Activated naive CD8-positive, alpha-beta T cell treated with anti-CD3 and anti-CD28 coated beads, Interleukin-2, amount 10 ng/mL, durations not matched to agents 7 days and 5 days (primary cell): ENCODE results near the gene HTRA2. TPM values are rescaled to one million over a fixed set of nuclear protein-coding genes. Genes with fewer than 3 reads are reported as not detected.
A peak's percentile ranks its signal among the peaks of the same experiment; 100 is the strongest.
"Not testable (repeated sequence)": the region's sequence is repeated elsewhere in the genome, so short reads cannot be mapped to it uniquely, and the experiment has no call there.

Experiments
- ATAC-seq: fragments of 150-1000 bp; cut with Tn5 transposase; one replicate; pipeline ENCODE4 v1.10.0; 2021; ENCODE audit warnings: low read depth, moderate library complexity
- POLR2A ChIA-PET: fragments of 350-600 bp; sonication (Branson Sonifier 250); formaldehyde crosslinking; loops from one replicate; lab custom pipeline; 2021; ENCODE audit warnings: antibody characterized with exemption; lab: Charles Lee
- DNase-seq: peaks from one replicate; pipeline ENCODE4 v3.0.0; 2021
- H3K27ac Mint-ChIP-seq: one replicate; pipeline ENCODE4 v1.8.0; 2022; ENCODE audit warnings: mild to moderate bottlenecking, mixed read lengths
- H3K27me3 Mint-ChIP-seq: one replicate; pipeline ENCODE4 v1.8.0; 2022; ENCODE audit warnings: mild to moderate bottlenecking, moderate library complexity, mixed read lengths
- H3K36me3 Mint-ChIP-seq: one replicate; pipeline ENCODE4 v1.8.0; 2021; ENCODE audit warnings: mild to moderate bottlenecking, mixed read lengths
- H3K4me1 Mint-ChIP-seq: one replicate; pipeline ENCODE4 v1.8.0; 2021; ENCODE audit warnings: mixed read lengths
- H3K4me3 Mint-ChIP-seq: one replicate; pipeline ENCODE4 v1.8.0; 2022; ENCODE audit warnings: mild to moderate bottlenecking, moderate library complexity, mixed read lengths
- H3K9me3 Mint-ChIP-seq: one replicate; pipeline ENCODE4 v1.8.0; 2021; ENCODE audit warnings: mixed read lengths
- total RNA-seq, 2 experiments: library from RNA; stranded (reverse); gene quantifications; one replicate each; pipeline ENCODE4 v1.2.3, GENCODE V29; 2021

Gene HTRA2
- 10 to 100 TPM; 46.6 to 47.4 TPM for total RNA-seq

- POLR2A ChIA-PET = interaction anchor here (1.0 to 5.2 kb wide), 14 partner anchors 9 to 73 kb away, joined by 3 to 54 read pairs (median 8); partner anchors contain the start of genes CCDC142, INO80B, LBX2 and MRPL53
- ATAC-seq = peak; percentile 91
- DNase-seq = peak; percentile 93
- H3K36me3 Mint-ChIP-seq = peaks cover 40% of the 10 kb centered on the region
- peaks cover 2% of the 10 kb centered on the region for H3K9me3 Mint-ChIP-seq
- peak within 1 kb of the TSS; percentile 96 for H3K27ac Mint-ChIP-seq
- peak within 1 kb of the TSS; percentile 97 for H3K4me3 Mint-ChIP-seq
- peaks cover 38% of the 10 kb centered on the region for H3K4me1 Mint-ChIP-seq
- no peaks in the 10 kb centered on the region for H3K27me3 Mint-ChIP-seq
Measured at GRCh38 chr2:74529357-74530238, at the start of gene HTRA2, which contains the start of gene AUP1. TSS of gene HTRA2 (plus strand) at chr2:74529933. CDS start at chr2:74530007, 74 bp downstream. TSS of gene AUP1 (minus strand) at chr2:74529706. CDS start at chr2:74529629, 77 bp downstream.

- POLR2A ChIA-PET = interaction anchor here (1.2 to 4.2 kb wide), 15 partner anchors 9 to 105 kb away, joined by 3 to 61 read pairs (median 13); partner anchors contain the start of genes AUP1, C2orf81, DOK1 and HTRA2
- Mint-ChIP-seq H3K4me1 (peaks cover 32% of the 10 kb centered on the region), H3K36me3 (peaks cover 17% of the 10 kb centered on the region), H3K27me3 (no peaks in the 10 kb centered on the region), H3K9me3 (no peaks in the 10 kb centered on the region), H3K27ac (no peak overlapping the region), H3K4me3 (peak overlapping the region; percentile 99)
- ATAC-seq (no peak), DNase-seq (no peak)
Measured at GRCh38 chr2:74481431-74481830, 48.3 kb upstream of the HTRA2 start.

GRCh38 chr2:74481961-74482800, 47.6 kb upstream of the HTRA2 start:
- no peaks in the 10 kb centered on the region for H3K9me3 Mint-ChIP-seq
- H3K27me3 Mint-ChIP-seq = no peaks in the 10 kb centered on the region
- ATAC-seq (peak; percentile 46), DNase-seq (peak; percentile 79)
- peaks cover 17% of the 10 kb centered on the region for H3K36me3 Mint-ChIP-seq
- H3K4me3 Mint-ChIP-seq = peak overlapping the region; percentile 99
- POLR2A ChIA-PET = interaction anchor here (0.9 to 4.2 kb wide), 19 partner anchors 10 to 105 kb away, joined by 3 to 61 read pairs (median 10); partner anchors contain the start of genes AUP1, C2orf81, DOK1 and HTRA2
- peaks cover 34% of the 10 kb centered on the region for H3K4me1 Mint-ChIP-seq
- H3K27ac Mint-ChIP-seq = peak overlapping the region; percentile 99

- Mint-ChIP-seq H3K27ac (peak within 1 kb of the TSS; percentile 99), H3K27me3 (no peaks in the 10 kb centered on the region), H3K4me1 (peaks cover 30% of the 10 kb centered on the region), H3K4me3 (peak within 1 kb of the TSS; percentile 99), H3K36me3 (peaks cover 12% of the 10 kb centered on the region), H3K9me3 (no peaks in the 10 kb centered on the region)
- DNase-seq (peak; percentile 91), ATAC-seq (peak; percentile 93)
- POLR2A ChIA-PET = interaction anchor here (0.9 to 4.2 kb wide), 16 partner anchors 9 to 104 kb away, joined by 3 to 61 read pairs (median 12); partner anchors contain the start of genes AUP1, C2orf81, HTRA2 and INO80B
Measured at GRCh38 chr2:74482801-74483674, 46.7 kb upstream of the HTRA2 start, which contains the start of the genes CCDC142 and TTC31. TSS of gene CCDC142 (minus strand) at chr2:74482998. CDS start at chr2:74482837, 161 bp downstream. TSS of gene TTC31 (plus strand) at chr2:74483081. CDS start at chr2:74483096, 15 bp downstream.

- ATAC-seq, H3K27me3 Mint-ChIP-seq, H3K9me3 Mint-ChIP-seq, DNase-seq: not testable (repeated sequence)
- peak overlapping the region; percentile 99 for H3K4me3 Mint-ChIP-seq
- peaks cover 12% of the 10 kb centered on the region for H3K36me3 Mint-ChIP-seq
- peak overlapping the region; percentile 99 for H3K27ac Mint-ChIP-seq
- POLR2A ChIA-PET = interaction anchor here (1.0 to 4.2 kb wide), 8 partner anchors 11 to 103 kb away, joined by 3 to 61 read pairs (median 23); partner anchors contain the start of genes AUP1, HTRA2, INO80B and LBX2
- H3K4me1 Mint-ChIP-seq = peaks cover 30% of the 10 kb centered on the region
Measured at GRCh38 chr2:74483675-74484164, 46.0 kb upstream of the HTRA2 start.

GRCh38 chr2:74486141-74486540, 43.6 kb upstream of the HTRA2 start:
- DNase-seq (no peak), ATAC-seq (no peak)
- H3K27me3 Mint-ChIP-seq = no peaks in the 10 kb centered on the region
- H3K4me1 Mint-ChIP-seq = peaks cover 16% of the 10 kb centered on the region
- no peak overlapping the region for H3K27ac Mint-ChIP-seq
- no peak overlapping the region for H3K4me3 Mint-ChIP-seq
- no peaks in the 10 kb centered on the region for H3K9me3 Mint-ChIP-seq
- peaks cover 10% of the 10 kb centered on the region for H3K36me3 Mint-ChIP-seq
- POLR2A ChIA-PET = no interaction called here

- Mint-ChIP-seq H3K9me3 (no peaks in the 10 kb centered on the region), H3K4me1 (peaks cover 11% of the 10 kb centered on the region), H3K27me3 (no peaks in the 10 kb centered on the region), H3K36me3 (peaks cover 13% of the 10 kb centered on the region), H3K27ac (no peak overlapping the region), H3K4me3 (no peak overlapping the region)
- POLR2A ChIA-PET = interaction anchor here (0.9 kb wide), 1 partner anchor 15 kb away, joined by 3 read pairs; no protein-coding TSS in a partner anchor
- DNase-seq (no peak), ATAC-seq (no peak)
Measured at GRCh38 chr2:74488643-74489481, 40.9 kb upstream of the HTRA2 start.

- Mint-ChIP-seq H3K27ac (no peak overlapping the region), H3K4me1 (peaks cover 7% of the 10 kb centered on the region), H3K36me3 (peaks cover 13% of the 10 kb centered on the region), H3K9me3 (no peaks in the 10 kb centered on the region), H3K27me3 (no peaks in the 10 kb centered on the region), H3K4me3 (no peak overlapping the region)
- POLR2A ChIA-PET = interaction anchor here (0.7 to 0.9 kb wide), 2 partner anchors 9 to 14 kb away, joined by 3 read pairs; no protein-coding TSS in a partner anchor
- ATAC-seq (no peak), DNase-seq (no peak)
Measured at GRCh38 chr2:74489906-74490305, 39.8 kb upstream of the HTRA2 start.

GRCh38 chr2:74491648-74492544, 37.8 kb upstream of the HTRA2 start:
- H3K4me3 Mint-ChIP-seq = no peak overlapping the region
- POLR2A ChIA-PET = interaction anchor here (1.1 to 1.2 kb wide), 2 partner anchors 9 to 71 kb away, joined by 3 to 4 read pairs; partner anchors contain the start of genes C2orf81, CCDC142, TTC31 and WDR54
- no peaks in the 10 kb centered on the region for H3K9me3 Mint-ChIP-seq
- peaks cover 10% of the 10 kb centered on the region for H3K36me3 Mint-ChIP-seq
- DNase-seq = no peak
- ATAC-seq = no peak
- peaks cover 1% of the 10 kb centered on the region for H3K4me1 Mint-ChIP-seq
- H3K27ac Mint-ChIP-seq = no peak overlapping the region
- H3K27me3 Mint-ChIP-seq = no peaks in the 10 kb centered on the region

- Mint-ChIP-seq H3K4me3 (no peak overlapping the region), H3K36me3 (peaks cover 10% of the 10 kb centered on the region), H3K27ac (no peak overlapping the region), H3K4me1 (peaks cover 10% of the 10 kb centered on the region), H3K27me3 (peaks cover 15% of the 10 kb centered on the region), H3K9me3 (no peaks in the 10 kb centered on the region)
- no peak for ATAC-seq
- POLR2A ChIA-PET = interaction anchor here (1.0 to 1.1 kb wide), 2 partner anchors 28 to 72 kb away, joined by 3 read pairs; partner anchors contain the start of genes C2orf81, MOGS and WDR54
- no peak for DNase-seq
Measured at GRCh38 chr2:74493546-74493945, 36.2 kb upstream of the HTRA2 start.
